Stimulated activated naive B cell treated with anti-CD40 and anti-IgM and Interleukin-4, amounts not matched to agents 10 μg/mL and 1 μg/mL and 100 μg/mL, for 72 hours (primary cell): ENCODE measurements around the gene PHLDA2.

Source experiments
- ATAC-seq, 2 donors: fragments of 150-1000 bp; cut with Tn5 transposase; replicated peaks; 2 replicates each; pipeline ENCODE4 v1.10.0; 2021; ENCODE audit warnings: moderate library complexity in 1 of 2
- DNase-seq: peaks from one replicate; pipeline ENCODE4 v3.0.0; 2021
- H3K27ac Mint-ChIP-seq: one replicate; pipeline ENCODE4 v1.8.0; 2022; ENCODE audit warnings: mild to moderate bottlenecking, mixed read lengths
- H3K27me3 Mint-ChIP-seq, 2 donors: one replicate each; pipeline ENCODE4 v1.8.0; 2022; ENCODE audit warnings: mixed read lengths in 2 of 2
- H3K36me3 Mint-ChIP-seq, 2 donors: one replicate each; pipeline ENCODE4 v1.8.0; 2022; ENCODE audit warnings: mixed read lengths in 2 of 2, mild to moderate bottlenecking in 1 of 2
- H3K4me1 Mint-ChIP-seq, 2 donors: one replicate each; pipeline ENCODE4 v1.8.0; 2022; ENCODE audit warnings: mixed read lengths in 2 of 2, mild to moderate bottlenecking in 1 of 2
- H3K4me3 Mint-ChIP-seq, 2 donors: one replicate each; pipeline ENCODE4 v1.8.0; 2022; ENCODE audit warnings: mild to moderate bottlenecking in 2 of 2, mixed read lengths in 2 of 2, moderate library complexity in 1 of 2
- H3K9me3 Mint-ChIP-seq, 2 donors: one replicate each; pipeline ENCODE4 v1.8.0; 2022; ENCODE audit warnings: mixed read lengths in 2 of 2, mild to moderate bottlenecking in 1 of 2

Gene PHLDA2

DNA sequence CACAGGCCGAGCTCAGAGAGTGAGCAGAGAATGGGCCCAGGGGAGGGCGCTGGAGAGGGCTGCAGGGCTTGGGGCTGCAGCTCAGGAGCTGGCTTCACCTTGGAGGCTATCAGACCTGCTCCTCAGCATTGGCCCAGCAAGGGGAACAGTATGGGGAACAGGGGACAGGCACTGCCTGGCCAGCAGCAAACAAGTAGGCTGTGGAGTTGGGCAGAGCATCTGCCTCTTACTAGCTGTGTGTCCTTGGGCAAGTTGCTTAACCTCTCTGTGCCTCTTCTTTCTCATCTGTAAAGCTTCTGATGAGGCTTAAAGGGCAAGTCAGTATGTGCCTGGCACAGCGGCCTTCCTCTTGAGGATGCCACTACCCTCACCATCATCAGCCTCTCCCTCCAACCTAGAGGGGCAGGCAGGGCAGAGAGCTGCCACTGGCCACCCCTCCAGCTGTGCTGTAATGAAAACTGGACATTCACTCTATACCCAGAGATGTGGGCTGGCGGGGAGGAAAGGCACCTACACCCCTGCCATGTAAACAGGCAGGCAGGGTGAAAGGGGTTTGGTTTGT lies 36.2 kb downstream of the PHLDA2 start:
- Mint-ChIP-seq H3K4me3 (peak overlapping the region; percentile 75 to 82), H3K27me3 (peaks cover 0 to 18% of the 10 kb centered on the region in 2 donors), H3K27ac (no peak overlapping the region), H3K36me3 (no peaks in the 10 kb centered on the region), H3K4me1 (peaks cover 12 to 19% of the 10 kb centered on the region in 2 donors), H3K9me3 (no peaks in the 10 kb centered on the region)
- DNase-seq, result no peak
- peak; percentile 44 to 57 for ATAC-seq

DNA sequence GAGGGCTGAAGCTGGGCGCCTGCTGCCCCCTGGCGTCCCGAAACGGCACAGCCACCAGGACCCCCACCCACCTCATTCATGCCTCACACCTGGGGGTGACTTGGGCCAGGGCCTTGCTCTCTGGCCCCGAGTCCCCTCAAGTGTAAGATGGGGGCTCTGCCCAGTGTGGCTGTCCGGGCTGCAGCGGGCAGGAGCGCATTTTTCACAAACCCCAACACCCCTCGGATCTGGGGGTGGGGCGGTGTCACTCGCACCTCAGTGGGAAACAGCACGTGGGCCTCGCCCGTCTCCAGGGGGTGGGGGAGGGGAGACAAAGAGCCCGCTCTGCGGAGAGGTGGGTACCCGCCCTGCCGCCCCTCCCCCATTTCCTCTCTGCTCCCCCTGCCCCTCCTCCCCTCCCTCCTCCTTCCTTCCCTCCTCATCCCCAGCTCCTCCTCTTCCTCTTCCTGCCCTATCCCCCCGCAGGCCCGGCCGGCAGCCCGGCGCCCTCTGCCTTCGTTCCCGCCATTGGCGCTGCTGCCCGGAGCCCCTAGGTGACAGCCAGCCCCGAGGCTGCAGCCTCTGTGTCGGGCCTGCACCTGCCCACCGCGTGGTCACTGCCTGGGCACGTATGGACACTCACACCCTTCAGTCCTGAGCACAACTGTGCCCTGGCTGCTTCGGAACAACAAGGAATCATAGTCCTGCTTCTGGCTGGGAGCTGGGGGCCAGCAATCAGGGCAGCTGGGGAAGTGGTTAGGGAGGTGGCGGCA lies 36.8 kb downstream of the PHLDA2 start:
- Mint-ChIP-seq H3K27me3 (peaks cover 0 to 13% of the 10 kb centered on the region in 2 donors), H3K9me3 (no peaks in the 10 kb centered on the region), H3K4me3 (peak overlapping the region; percentile 75 to 82), H3K36me3 (no peaks in the 10 kb centered on the region), H3K27ac (peak overlapping the region; percentile 88), H3K4me1 (peaks cover 10 to 23% of the 10 kb centered on the region in 2 donors)
- ATAC-seq (peak; percentile 58 to 68), DNase-seq (peak; percentile 51)

DNA sequence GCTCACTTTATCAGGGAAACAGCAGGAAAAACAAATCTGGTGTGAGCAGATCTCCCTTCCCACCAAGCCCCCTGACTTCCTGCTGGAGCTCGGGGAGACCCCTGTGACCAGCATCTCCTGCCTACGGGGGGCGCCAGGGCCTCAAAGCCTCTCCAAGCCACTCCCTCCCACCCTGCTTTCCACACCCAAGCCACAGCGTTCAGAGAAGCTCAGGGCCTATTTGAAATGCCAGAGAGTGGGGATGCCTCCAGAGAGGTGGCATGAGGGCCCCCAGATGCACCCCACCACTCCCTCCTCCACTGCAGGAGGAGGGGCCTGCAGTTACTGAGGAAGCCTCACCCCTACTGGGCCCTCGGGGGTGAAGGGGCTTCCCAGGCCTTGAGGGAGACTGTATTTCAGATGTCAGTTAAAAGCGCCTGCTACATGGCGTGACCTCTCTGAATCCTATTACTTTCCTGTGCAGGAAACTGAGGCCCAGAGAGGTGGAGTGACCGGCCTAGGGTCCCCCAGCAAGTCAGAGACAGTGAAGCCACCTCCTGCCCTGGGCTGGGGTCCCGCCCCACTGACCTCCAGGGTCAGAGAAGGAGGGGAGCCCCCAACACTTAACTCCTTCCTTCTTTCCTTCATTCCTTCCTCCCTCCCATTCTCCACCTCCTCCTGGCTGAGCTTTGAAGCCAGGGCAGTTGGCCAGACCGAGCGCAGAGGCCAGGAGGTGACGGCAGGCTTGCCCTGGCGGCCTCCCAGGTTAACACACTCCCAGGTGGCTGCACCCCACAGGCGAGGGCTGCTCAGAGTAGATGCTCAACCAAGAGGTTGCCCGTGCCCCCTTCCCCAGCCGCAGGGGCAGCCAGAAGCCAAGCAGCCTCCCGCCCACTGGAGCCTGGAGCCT lies 37.6 kb downstream of the PHLDA2 start:
- no peak for DNase-seq
- peaks cover 0 to 7% of the 10 kb centered on the region in 2 donors for H3K27me3 Mint-ChIP-seq
- ATAC-seq, result no peak
- peak overlapping the region; percentile 14 for H3K27ac Mint-ChIP-seq
- no peaks in the 10 kb centered on the region for H3K9me3 Mint-ChIP-seq
- H3K36me3 Mint-ChIP-seq, result no peaks in the 10 kb centered on the region
- H3K4me3 Mint-ChIP-seq, result peak overlapping the region; percentile 75 to 82
- H3K4me1 Mint-ChIP-seq, result peaks cover 10 to 26% of the 10 kb centered on the region in 2 donors

DNA sequence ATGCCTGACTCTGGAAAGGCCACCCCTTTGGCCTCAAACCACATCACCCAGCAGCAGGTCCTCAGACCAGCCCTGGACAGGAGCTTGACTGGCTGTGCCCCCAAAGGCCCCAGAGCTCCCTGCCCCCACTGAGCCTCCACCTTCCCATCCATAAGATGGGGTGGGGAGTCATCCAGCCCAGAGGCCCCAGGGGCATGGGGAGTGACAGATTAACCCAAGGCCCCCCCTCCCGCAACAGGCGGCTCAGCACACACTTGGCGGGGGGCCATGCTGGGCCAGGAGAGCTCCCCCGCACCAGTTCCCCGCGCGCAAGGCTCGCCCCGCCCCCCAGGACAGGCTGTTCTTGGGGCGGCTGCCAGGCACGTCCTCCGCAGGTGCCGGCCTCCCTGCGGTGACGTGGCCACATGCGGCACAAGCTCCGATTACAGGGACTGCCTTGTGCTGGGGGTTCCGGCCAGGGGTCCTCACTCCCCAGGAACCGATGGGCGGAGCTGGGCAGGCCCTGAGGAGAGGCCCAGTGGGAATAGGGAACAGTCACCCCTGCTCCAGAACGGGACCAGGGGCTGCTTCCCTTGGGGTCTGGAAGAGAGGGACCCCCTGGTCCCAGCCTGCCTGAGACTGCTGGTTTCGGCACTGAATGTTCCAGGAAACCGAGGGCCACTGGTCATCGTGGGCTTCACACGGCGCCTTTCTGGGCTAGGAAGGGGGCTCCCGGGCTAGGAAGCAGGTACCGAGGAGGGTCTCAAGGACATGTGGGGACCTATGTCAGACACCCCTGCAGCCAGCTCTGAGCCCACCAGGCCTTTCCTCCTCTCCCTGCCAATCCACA lies 38.5 kb downstream of the PHLDA2 start:
- H3K4me3 Mint-ChIP-seq, result no peak overlapping the region
- H3K4me1 Mint-ChIP-seq, result peaks cover 10 to 27% of the 10 kb centered on the region in 2 donors
- H3K27me3 Mint-ChIP-seq, result no peaks in the 10 kb centered on the region
- H3K36me3 Mint-ChIP-seq, result no peaks in the 10 kb centered on the region
- ATAC-seq, result no peak
- H3K27ac Mint-ChIP-seq, result no peak overlapping the region
- no peak for DNase-seq
- H3K9me3 Mint-ChIP-seq, result no peaks in the 10 kb centered on the region

DNA sequence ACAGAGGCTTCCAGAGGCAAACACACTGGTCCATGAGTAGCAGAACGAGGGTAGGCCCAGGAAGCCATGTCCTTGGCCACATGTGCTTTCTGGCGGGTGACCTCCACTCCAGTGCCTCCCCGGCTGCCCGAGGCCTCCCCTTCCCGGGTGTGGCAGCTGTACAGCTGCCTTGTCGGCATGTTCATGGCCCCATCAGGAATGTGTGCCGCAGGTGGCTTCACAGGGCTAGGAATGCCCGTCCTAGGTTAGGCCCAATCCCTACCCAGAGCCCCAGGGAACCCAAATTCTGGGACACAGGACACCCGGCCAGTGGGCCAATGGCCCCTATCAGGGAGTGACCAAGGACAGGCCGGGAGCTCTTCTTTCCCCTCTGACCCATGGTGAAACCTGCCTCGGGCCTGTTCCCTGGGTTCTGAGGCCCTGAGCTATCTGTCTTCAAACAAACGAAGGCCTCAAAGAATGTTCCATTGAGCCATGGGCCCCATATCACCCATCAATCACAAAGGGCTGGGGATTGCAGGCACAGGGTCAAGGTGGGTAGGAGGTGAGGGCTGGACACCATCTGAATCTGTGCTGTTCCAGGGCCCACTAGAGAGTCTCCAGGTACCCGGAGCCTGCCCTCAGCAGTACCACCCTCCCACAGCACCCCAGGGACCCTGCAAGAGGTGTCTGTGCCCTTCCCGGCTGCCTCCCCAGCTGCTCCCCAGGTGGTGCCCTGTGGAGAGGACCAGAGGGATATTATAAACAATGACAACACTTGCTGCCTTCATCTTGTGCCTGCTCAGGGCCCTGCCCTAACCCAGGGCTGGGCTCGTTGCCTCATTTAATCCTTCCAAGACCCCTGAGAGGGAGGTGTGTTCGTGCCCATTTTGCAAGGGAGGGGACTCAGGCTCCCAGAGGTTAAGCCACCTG lies 39.6 kb downstream of the PHLDA2 start:
- no peak overlapping the region for H3K27ac Mint-ChIP-seq
- H3K27me3 Mint-ChIP-seq, result peaks cover 0 to 6% of the 10 kb centered on the region in 2 donors
- peaks cover 13 to 32% of the 10 kb centered on the region in 2 donors for H3K4me1 Mint-ChIP-seq
- ATAC-seq (no peak), DNase-seq (no peak)
- H3K4me3 Mint-ChIP-seq, result no peak overlapping the region
- H3K36me3 Mint-ChIP-seq, result no peaks in the 10 kb centered on the region
- no peaks in the 10 kb centered on the region for H3K9me3 Mint-ChIP-seq

DNA sequence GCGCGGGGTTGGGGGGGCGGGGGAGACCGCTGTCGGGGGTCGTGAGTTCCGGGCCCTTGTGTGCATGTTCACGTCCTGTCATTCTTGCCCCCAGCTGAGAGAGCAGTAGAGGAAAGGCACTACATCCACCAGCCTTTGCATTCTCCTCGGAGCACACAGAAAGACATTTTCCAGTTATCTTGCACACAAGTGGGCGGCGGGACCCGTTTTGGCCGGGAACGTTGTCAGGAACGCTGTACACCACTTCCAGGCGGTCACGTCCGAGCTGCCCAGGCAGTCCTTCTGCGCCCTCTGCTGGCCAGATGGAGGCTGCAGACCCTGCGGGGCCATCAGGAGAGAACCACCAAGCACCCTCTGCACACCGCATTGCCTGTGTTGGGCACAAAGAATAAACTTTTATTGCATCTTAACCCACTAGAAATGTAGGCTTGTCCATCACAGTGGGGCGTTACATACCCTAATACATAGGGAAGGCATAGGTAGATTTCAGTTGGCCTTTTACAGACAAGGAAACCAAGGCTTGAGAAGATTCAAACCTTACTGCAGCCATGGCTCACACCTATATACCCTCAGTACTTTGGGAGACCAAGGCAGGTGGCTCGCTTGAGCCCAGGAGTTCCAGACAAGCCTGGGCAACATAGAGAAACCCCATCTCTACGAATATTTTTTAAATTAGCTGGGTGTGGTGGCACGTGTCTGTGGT lies 40.8 kb downstream of the PHLDA2 start:
- Mint-ChIP-seq H3K4me3 (no peak overlapping the region), H3K36me3 (no peaks in the 10 kb centered on the region), H3K27ac (no peak overlapping the region), H3K4me1 (peaks cover 13 to 33% of the 10 kb centered on the region in 2 donors), H3K27me3 (peaks cover under 1 to 6% of the 10 kb centered on the region in 2 donors), H3K9me3 (no peaks in the 10 kb centered on the region)
- ATAC-seq (peak; percentile 61 to 65), DNase-seq (peak; percentile 72)

DNA sequence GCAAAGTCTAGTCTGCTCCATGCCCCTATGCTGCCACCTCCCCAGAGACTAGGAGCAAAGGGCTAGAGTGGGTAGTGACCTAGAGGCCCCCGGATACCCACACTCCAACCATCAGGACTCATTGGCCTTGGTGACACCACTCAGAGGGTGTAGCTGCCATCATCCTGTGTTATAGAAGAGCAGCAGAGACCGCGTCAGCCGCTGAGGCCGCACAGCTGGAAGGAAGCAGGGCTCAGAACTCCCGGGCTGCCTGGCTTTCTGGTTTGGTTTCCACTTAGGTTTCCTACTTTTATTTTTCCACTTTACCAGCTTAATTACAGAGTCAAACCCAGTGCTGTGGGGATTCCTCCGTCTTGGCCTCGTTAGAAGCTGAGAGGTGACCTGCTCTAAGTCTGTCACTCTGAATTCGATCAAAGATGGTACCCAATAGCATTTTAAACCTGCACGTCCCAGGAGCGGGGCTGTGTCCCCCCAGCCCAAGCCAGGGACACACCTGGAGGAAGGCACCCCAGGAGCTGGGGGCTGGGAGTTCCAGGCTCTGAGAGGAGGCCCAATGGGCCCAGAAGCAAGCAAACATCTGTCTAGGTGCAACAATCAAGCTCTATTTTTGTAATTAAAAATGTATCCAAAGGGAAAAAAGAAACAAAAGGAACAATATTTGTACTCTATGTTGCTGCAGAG lies 41.6 kb downstream of the PHLDA2 start:
- Mint-ChIP-seq H3K9me3 (no peaks in the 10 kb centered on the region), H3K27me3 (peaks cover 8 to 13% of the 10 kb centered on the region in 2 donors), H3K4me1 (peaks cover 12 to 38% of the 10 kb centered on the region in 2 donors), H3K27ac (no peak overlapping the region), H3K36me3 (no peaks in the 10 kb centered on the region), H3K4me3 (peak overlapping the region in 1 of 2 donors; percentile 36)
- DNase-seq (no peak), ATAC-seq (no peak)

DNA sequence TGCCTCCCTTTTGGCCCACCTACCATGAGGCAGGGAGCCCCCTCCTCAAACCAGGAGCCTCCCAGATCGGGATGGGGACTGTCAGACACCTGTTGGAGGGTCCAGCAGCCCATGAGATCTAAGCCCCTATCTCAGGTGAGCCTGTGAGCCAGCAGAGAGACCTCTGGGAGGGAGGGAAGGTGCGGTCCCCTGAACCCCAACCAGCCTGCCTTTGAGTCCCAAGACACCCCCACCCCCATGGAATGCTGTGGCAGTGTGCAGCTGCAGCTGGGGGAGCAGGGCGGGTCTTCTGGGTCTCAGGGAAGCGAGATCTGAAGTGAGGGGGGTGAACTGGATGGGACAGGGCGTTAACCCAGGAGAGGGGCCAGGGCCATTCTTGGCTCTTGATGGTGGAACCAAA lies 42.3 kb downstream of the PHLDA2 start:
- no peaks in the 10 kb centered on the region for H3K36me3 Mint-ChIP-seq
- peak overlapping the region; percentile 51 for H3K27ac Mint-ChIP-seq
- H3K9me3 Mint-ChIP-seq, result no peaks in the 10 kb centered on the region
- H3K27me3 Mint-ChIP-seq, result peaks cover 11 to 17% of the 10 kb centered on the region in 2 donors
- DNase-seq (no peak), ATAC-seq (no peak)
- H3K4me1 Mint-ChIP-seq, result peaks cover 8 to 31% of the 10 kb centered on the region in 2 donors
- H3K4me3 Mint-ChIP-seq, result peak overlapping the region; percentile 56 to 68

DNA sequence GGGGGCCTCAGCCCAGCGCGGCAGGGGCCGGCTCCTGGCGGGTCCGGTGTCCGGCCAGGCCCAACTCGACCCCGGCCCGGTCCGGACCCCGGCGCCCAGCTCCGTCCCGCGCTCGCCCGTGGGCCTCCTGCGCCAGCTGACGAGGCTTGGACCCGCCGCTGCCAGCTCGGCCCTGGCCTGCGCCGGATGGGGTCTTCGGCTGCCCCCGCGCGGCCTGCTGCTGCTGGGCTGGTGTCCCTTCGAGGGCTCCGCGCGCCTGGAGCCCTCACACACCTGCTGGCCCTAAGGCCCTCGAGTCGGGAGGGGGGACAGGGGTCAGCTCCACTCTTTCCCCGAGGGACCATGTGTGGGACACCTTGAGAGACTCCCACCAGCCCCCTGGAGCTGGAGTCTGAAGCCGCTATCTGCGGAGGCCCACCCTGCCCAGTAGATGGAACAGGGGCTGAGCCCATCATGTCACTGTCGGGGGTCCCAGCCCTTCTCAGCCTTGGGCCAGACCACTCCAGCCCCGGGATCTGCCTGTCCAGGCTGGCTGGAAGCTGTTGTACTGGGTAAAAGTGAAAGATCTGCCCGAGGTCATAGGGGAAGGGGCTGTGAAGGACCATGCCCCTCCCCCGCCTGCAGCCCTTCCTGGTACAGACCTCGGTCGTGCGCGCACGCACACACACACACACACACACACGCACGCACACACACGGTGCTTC lies 42.9 kb downstream of the PHLDA2 start:
- DNase-seq (no peak), ATAC-seq (peak; percentile 8 to 12)
- peaks cover 11 to 21% of the 10 kb centered on the region in 2 donors for H3K27me3 Mint-ChIP-seq
- H3K4me1 Mint-ChIP-seq, result peaks cover 6 to 26% of the 10 kb centered on the region in 2 donors
- peak overlapping the region; percentile 56 to 68 for H3K4me3 Mint-ChIP-seq
- H3K9me3 Mint-ChIP-seq, result no peaks in the 10 kb centered on the region
- H3K36me3 Mint-ChIP-seq, result no peaks in the 10 kb centered on the region
- H3K27ac Mint-ChIP-seq, result peak overlapping the region; percentile 51

DNA sequence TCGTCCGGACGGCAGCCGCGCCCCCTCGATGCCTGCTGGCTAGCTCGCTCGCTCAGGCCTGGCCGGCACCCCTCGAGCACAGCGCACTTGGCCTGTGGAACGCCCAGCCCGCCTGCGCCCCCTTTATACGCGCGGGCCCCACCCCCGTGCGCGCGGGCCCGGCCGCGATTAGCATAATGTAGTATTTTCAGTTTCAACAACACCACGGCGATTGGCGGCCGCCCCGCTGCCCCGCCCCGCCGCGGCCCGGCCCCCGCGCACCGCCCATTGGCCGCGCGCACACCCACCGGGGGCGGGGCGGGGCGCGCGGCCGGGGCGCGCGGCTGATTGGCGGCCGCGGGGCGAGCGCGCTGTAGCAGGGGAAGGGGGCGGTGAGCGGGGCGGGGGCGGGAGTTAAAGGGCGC lies 43.5 kb downstream of the PHLDA2 start, which contains the start of gene CDKN1C:
Gene CDKN1C, minus strand, starts transcription at position 98 of the 404 bp plus-strand sequence. CDS start 319 bp downstream, outside the sequence.
- H3K27ac Mint-ChIP-seq, result peak within 1 kb of the TSS; percentile 70
- H3K9me3 Mint-ChIP-seq, result no peaks in the 10 kb centered on the region
- ATAC-seq, result peak; percentile 79 to 89
- peaks cover 16 to 27% of the 10 kb centered on the region in 2 donors for H3K27me3 Mint-ChIP-seq
- DNase-seq, result peak; percentile 59
- peaks cover 6 to 26% of the 10 kb centered on the region in 2 donors for H3K4me1 Mint-ChIP-seq
- no peaks in the 10 kb centered on the region for H3K36me3 Mint-ChIP-seq
- H3K4me3 Mint-ChIP-seq, result peak within 1 kb of the TSS; percentile 83 to 90

DNA sequence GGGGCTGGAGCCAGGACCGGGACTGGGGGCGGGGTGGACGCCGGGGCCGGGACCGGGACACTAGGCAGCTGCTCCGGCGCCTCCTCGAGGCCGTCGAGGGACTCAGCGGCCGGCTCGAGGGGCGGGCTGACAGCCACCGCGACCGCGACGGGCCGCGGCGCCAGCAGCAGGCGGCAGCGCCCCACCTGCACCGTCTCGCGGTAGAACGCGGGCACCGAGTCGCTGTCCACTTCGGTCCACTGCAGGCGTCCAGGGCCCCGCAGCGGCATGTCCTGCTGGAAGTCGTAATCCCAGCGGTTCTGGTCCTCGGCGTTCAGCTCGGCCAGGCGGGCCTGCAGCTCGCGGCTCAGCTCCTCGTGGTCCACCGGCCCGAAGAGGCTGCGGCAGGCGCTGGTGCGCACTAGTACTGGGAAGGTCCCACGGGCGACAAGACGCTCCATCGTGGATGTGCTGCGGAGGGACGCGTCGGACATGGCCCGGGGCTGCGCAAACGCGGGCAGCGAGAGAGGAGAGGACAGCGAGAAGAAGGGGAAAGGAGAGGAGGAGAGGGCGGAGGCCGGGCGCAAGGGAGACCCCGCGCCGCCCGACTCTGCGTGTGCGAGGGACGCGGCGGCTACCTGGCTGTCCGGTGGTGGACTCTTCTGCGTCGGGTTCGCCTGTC lies 44.1 kb downstream of the PHLDA2 start:
- Mint-ChIP-seq H3K36me3 (no peaks in the 10 kb centered on the region), H3K4me1 (peaks cover 6 to 26% of the 10 kb centered on the region in 2 donors), H3K4me3 (peak overlapping the region; percentile 83 to 90), H3K27me3 (peaks cover 21 to 33% of the 10 kb centered on the region in 2 donors), H3K27ac (peak overlapping the region; percentile 70), H3K9me3 (no peaks in the 10 kb centered on the region)
- DNase-seq (no peak), ATAC-seq (peak; percentile 2 to 11)
